Endodermal cell (in vitro differentiated cells): ENCODE results near the gene NCK2. TPM values are rescaled to one million over a fixed set of nuclear protein-coding genes. Genes with fewer than 3 reads are reported as not detected.

Experiments
- DNase-seq: peaks from one replicate; pipeline ENCODE4 v3.0.0-alpha.2; 2017
- H3K27ac ChIP-seq: 2 replicates; pipeline ENCODE4 v1.5.1; 2013; ENCODE audit warnings: mild to moderate bottlenecking, low read depth, low read length, moderate library complexity
- H3K27me3 ChIP-seq: 2 replicates; pipeline ENCODE4 v1.6.1; 2013; ENCODE audit warnings: mild to moderate bottlenecking, low read length, moderate library complexity; ENCODE audit not compliant: insufficient read depth, control insufficient read depth, poor library complexity, severe bottlenecking
- H3K36me3 ChIP-seq: 2 replicates; pipeline ENCODE4 v1.7.0; 2013; ENCODE audit warnings: mild to moderate bottlenecking, low read length, moderate library complexity; ENCODE audit not compliant: control insufficient read depth, insufficient read depth
- H3K4me1 ChIP-seq: one replicate; pipeline ENCODE4 v1.7.0; 2013; ENCODE audit warnings: low read length; ENCODE audit not compliant: control insufficient read depth, insufficient read depth
- H3K4me3 ChIP-seq: 2 replicates; pipeline ENCODE4 v1.5.1; 2013; ENCODE audit warnings: mild to moderate bottlenecking, low read length, moderate library complexity
- H3K9ac ChIP-seq: 2 replicates; pipeline ENCODE4 v1.6.1; 2013; ENCODE audit warnings: mild to moderate bottlenecking, low read length, moderate library complexity; ENCODE audit not compliant: poor library complexity, severe bottlenecking; ENCODE audit errors: extremely low read depth
- H3K9me3 ChIP-seq: 2 replicates; pipeline ENCODE4 v1.6.1; 2013; ENCODE audit warnings: mild to moderate bottlenecking, low read length, moderate library complexity; ENCODE audit not compliant: control insufficient read depth
- H3K27ac Mint-ChIP-seq: 2 replicates; pipeline ENCODE4 v1.8.0; 2020; ENCODE audit warnings: mixed read lengths
- H3K27me3 Mint-ChIP-seq: 2 replicates; pipeline ENCODE4 v1.8.0; 2021; ENCODE audit warnings: mild to moderate bottlenecking, mixed read lengths; ENCODE audit not compliant: insufficient read depth
- H3K36me3 Mint-ChIP-seq: 2 replicates; pipeline ENCODE4 v1.8.0; 2020; ENCODE audit warnings: low read depth, mixed read lengths
- H3K4me1 Mint-ChIP-seq: 2 replicates; pipeline ENCODE4 v1.8.0; 2020; ENCODE audit warnings: mixed read lengths
- H3K4me3 Mint-ChIP-seq: 2 replicates; pipeline ENCODE4 v1.8.0; 2020; ENCODE audit warnings: mild to moderate bottlenecking, moderate library complexity, mixed read lengths
- H3K9me3 Mint-ChIP-seq: 2 replicates; pipeline ENCODE4 v1.8.0; 2020; ENCODE audit warnings: mild to moderate bottlenecking, mixed read lengths
- CTCF ChIP-seq: fragments of 200-600 bp; sonication (generic); conservative IDR thresholded peaks from 2 replicates; pipeline ENCODE4 v1.5.0; 2021; ENCODE audit warnings: antibody characterized with exemption, mild to moderate bottlenecking
- WGBS, 2 experiments: methylation state at CpG; one replicate each; pipeline versions ENCODE4 v1.1.5 to v1.1.7; 2013; ENCODE audit warnings: missing lambda C conversion rate in 2 of 2, mixed read lengths in 1 of 2; ENCODE audit not compliant: insufficient coverage in 1 of 2, insufficient read length in 1 of 2; 5-methylcytosine and 5-hydroxymethylcytosine counted together
- total RNA-seq, 2 donors: library from RNA; stranded (reverse); fragmentation: NEBNext Ultra II Directional in 1 of 2; extraction: Animal tissue kit (Norgen Biotek cat#: 25700) in 1 of 2; gene quantifications; 2 replicates in 1 of 2; 3 replicates in 1 of 2; pipeline ENCODE4 v1.2.1, GENCODE V29; 2021

NCK2 gene
- total RNA-seq, 2 donors from 2014 or later: 58.9 to 63.8 TPM

GRCh38 chr2:105820151-105820550, 75.4 kb downstream of the NCK2 start:
- peaks cover 3% of the 10 kb centered on the region for H3K4me1 ChIP-seq
- no peak overlapping the region for H3K27ac ChIP-seq
- no peak overlapping the region for H3K9ac ChIP-seq
- peaks cover 23% of the 10 kb centered on the region for H3K27me3 ChIP-seq
- Mint-ChIP-seq H3K4me3 (no peak overlapping the region), H3K27me3 (peaks cover 16% of the 10 kb centered on the region), H3K36me3 (peaks cover 28% of the 10 kb centered on the region), H3K27ac (no peak overlapping the region), H3K9me3 (no peaks in the 10 kb centered on the region), H3K4me1 (peaks cover 21% of the 10 kb centered on the region)
- peaks cover 23% of the 10 kb centered on the region for H3K36me3 ChIP-seq
- DNase-seq: no peak
- H3K9me3 ChIP-seq: no peaks in the 10 kb centered on the region
- H3K4me3 ChIP-seq: no peak overlapping the region
- TF ChIP-seq CTCF: no peak
- 89 to 91% methylated on average over 4 to 8 of the region's 8 CpGs for WGBS, 2 experiments

GRCh38 chr2:105820691-105821090, 76.0 kb downstream of the NCK2 start:
- no peak overlapping the region for H3K27ac ChIP-seq
- no peak overlapping the region for H3K4me3 ChIP-seq
- TF ChIP-seq CTCF: no peak
- peaks cover 28% of the 10 kb centered on the region for H3K36me3 Mint-ChIP-seq
- no peaks in the 10 kb centered on the region for H3K9me3 Mint-ChIP-seq
- H3K4me3 Mint-ChIP-seq: no peak overlapping the region
- peaks cover 3% of the 10 kb centered on the region for H3K4me1 ChIP-seq
- 90 to 92% methylated on average over 6 of the region's 6 CpGs for WGBS, 2 experiments
- no peak overlapping the region for H3K9ac ChIP-seq
- no peak for DNase-seq
- H3K27me3 ChIP-seq: peaks cover 24% of the 10 kb centered on the region
- H3K4me1 Mint-ChIP-seq: peaks cover 26% of the 10 kb centered on the region
- peaks cover 23% of the 10 kb centered on the region for H3K36me3 ChIP-seq
- H3K27ac Mint-ChIP-seq: no peak overlapping the region
- H3K27me3 Mint-ChIP-seq: peaks cover 18% of the 10 kb centered on the region
- no peaks in the 10 kb centered on the region for H3K9me3 ChIP-seq

GRCh38 chr2:105821428-105822125, 76.9 kb downstream of the NCK2 start:
- Histone ChIP-seq H3K4me1 (peaks cover 3% of the 10 kb centered on the region), H3K9ac (no peak overlapping the region), H3K4me3 (no peak overlapping the region), H3K9me3 (no peaks in the 10 kb centered on the region), H3K36me3 (peaks cover 20% of the 10 kb centered on the region), H3K27ac (no peak overlapping the region), H3K27me3 (peaks cover 24% of the 10 kb centered on the region)
- H3K4me3 Mint-ChIP-seq: no peak overlapping the region
- 80 to 87% methylated on average over 9 to 12 of the region's 12 CpGs for WGBS, 2 experiments
- H3K9me3 Mint-ChIP-seq: no peaks in the 10 kb centered on the region
- H3K36me3 Mint-ChIP-seq: peaks cover 24% of the 10 kb centered on the region
- TF ChIP-seq CTCF: no peak
- H3K27me3 Mint-ChIP-seq: peaks cover 18% of the 10 kb centered on the region
- H3K27ac Mint-ChIP-seq: no peak overlapping the region
- peaks cover 33% of the 10 kb centered on the region for H3K4me1 Mint-ChIP-seq
- DNase-seq: no peak
